GM12865 (cell line): Measurements from ENCODE around the gene ARHGEF11.

Experiments
- DNase-seq: peaks from one replicate; pipeline ENCODE4 v3.0.0; 2010; ENCODE audit warnings: low read depth
- H3K4me3 ChIP-seq: 2 replicates; pipeline ENCODE4 v1.5.1; 2011; ENCODE audit warnings: mild to moderate bottlenecking, low read depth, low read length, control low read depth
- CTCF ChIP-seq: IDR thresholded peaks from 2 replicates; pipeline ENCODE4 v1.5.1; 2011; ENCODE audit warnings: low read length, control low read depth, low read depth, inconsistent platforms; ENCODE audit not compliant: insufficient read depth; ENCODE audit errors: missing control alignments

The ARHGEF11 gene

GRCh38 chr1:157050836-157051235 is 5.3 kb upstream of the ARHGEF11 start:
- no peak for DNase-seq
- TF ChIP-seq CTCF: no peak
- H3K4me3 ChIP-seq: no peak overlapping the region

GRCh38 chr1:157047062-157047410 is 1.5 kb upstream of the ARHGEF11 start:
- DNase-seq: peak; percentile 28
- no peak overlapping the region for H3K4me3 ChIP-seq
- no peak for TF ChIP-seq CTCF

GRCh38 chr1:157044326-157044725 is 1.2 kb downstream of the ARHGEF11 start:
- no peak for DNase-seq
- no peak for TF ChIP-seq CTCF
- H3K4me3 ChIP-seq: peak overlapping the region; percentile 76

- peak overlapping the region; percentile 76 for H3K4me3 ChIP-seq
- no peak for DNase-seq
- no peak for TF ChIP-seq CTCF
These were observed 1.9 kb downstream of the ARHGEF11 start for GRCh38 chr1:157043685-157044084.

- DNase-seq: no peak
- peak overlapping the region; percentile 76 for H3K4me3 ChIP-seq
- TF ChIP-seq CTCF: no peak
These were observed 2.7 kb downstream of the ARHGEF11 start for GRCh38 chr1:157042846-157043245.

- TF ChIP-seq CTCF: no peak
- peak; percentile 12 for DNase-seq
- no peak overlapping the region for H3K4me3 ChIP-seq
These were observed 4.7 kb downstream of the ARHGEF11 start for GRCh38 chr1:157040802-157041201.

- H3K4me3 ChIP-seq: no peak overlapping the region
- DNase-seq: no peak
- no peak for TF ChIP-seq CTCF
These were observed 10.4 kb downstream of the ARHGEF11 start for GRCh38 chr1:157035121-157035520.
